Activated gamma-delta T cell treated with anti-CD3 and anti-CD28 coated beads, Interleukin-2, amount 50 U/mL, for 16 hours (primary cell): ENCODE measurements around the gene AMPD3.
A peak's percentile ranks its signal among the peaks of the same experiment; 100 is the strongest.
"Not testable (repeated sequence)": the region's sequence is repeated elsewhere in the genome, so short reads cannot be mapped to it uniquely, and the experiment has no call there.

Experiments used
- DNase-seq: peaks from one replicate; pipeline ENCODE4 v3.0.0-alpha.2; 2020; ENCODE audit warnings: low read depth

AMPD3 gene

DNA sequence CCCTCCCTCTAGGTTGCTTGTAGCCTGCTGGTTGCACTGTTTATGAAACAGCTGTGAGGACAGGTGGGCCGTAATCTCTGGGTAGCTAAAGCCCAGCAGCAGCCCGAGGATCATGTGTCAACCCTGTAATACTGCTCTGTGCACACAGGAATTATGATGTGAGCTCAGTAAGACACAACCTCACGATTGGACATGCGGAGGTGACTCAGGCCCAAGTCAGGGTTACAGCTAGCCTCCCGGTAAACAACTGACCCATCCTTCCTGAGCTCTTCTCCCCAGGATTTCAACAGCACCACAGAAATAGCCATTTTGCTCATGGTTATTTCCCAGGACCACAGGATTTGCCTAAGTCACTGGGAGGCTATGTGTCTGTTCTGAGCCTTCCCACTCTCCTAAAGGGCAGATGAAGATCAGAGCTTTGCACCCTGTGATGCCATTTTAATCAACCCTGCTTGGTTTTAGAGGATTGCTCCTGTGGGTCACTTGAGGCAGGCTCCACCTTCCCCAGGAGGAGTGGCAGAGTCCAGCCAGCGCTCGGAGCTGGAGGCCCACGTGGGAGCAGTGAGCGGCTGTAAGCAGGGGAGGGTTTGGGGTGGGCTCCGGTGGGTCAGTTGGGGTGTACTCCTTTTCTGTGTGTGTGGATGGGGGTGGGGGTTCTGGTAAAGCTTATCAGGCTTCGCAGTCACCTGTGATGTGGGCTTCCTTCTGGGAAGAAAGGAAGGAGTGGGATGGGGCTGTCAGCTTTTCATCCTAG is at the start of gene AMPD3:
AMPD3 (plus strand) TSS at position 387 of the 754 bp plus-strand sequence. CDS start 6,256 bp downstream, outside the sequence.
- DNase-seq, result no peak

DNA sequence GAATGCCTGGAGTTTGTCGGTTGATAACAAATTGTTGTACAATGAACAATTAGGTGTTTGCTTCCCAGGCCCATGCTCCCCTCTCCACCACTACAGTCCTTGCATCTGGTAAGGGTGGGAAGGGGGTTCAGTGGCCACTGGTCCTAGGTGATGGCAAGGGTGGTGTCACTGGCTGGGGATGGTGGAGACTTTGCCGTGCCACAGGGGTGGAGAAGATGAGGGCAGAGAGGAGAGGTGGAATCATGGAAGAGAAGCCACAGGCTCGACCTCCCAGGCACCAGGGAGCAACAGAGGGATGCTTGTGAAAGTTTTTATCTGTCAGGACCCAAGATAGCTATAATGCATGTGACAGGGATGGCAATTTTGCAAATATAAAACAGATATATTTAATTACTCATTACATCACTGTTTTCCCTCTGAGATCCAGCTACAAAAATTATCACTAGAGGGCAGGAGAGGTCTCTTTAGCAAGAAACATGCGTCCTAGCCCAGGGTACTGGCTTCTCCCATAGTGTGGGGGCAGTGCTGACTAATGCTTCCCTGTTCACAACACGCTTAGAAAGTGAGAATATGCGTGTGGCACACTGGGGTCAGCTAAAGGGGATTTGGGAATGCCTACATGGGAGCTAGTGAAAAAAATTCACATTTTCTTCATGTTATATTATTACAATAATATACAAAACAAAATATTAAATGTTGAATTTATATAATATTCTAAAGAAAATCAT is 49.0 kb upstream of the AMPD3 start:
- peak; percentile 12 for DNase-seq

DNA sequence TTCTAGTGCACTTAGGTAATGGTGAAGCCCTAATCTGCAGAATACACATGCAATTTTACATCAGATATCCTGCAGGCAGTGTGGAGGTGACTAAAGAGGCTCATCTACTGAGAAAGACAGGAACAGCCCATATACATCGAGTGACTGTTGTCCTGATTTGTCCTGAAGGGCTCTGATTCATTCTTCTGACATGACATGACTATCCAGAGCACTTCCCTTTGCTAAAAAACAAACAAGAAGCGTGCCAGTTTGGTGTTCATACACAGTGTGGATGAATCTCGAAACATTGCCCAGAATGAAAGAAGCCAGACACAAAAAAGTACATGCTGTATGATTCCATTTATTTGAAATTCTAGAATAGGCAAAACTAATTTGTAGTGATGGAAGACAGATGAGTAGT is 48.0 kb upstream of the AMPD3 start:
- no peak for DNase-seq

DNA sequence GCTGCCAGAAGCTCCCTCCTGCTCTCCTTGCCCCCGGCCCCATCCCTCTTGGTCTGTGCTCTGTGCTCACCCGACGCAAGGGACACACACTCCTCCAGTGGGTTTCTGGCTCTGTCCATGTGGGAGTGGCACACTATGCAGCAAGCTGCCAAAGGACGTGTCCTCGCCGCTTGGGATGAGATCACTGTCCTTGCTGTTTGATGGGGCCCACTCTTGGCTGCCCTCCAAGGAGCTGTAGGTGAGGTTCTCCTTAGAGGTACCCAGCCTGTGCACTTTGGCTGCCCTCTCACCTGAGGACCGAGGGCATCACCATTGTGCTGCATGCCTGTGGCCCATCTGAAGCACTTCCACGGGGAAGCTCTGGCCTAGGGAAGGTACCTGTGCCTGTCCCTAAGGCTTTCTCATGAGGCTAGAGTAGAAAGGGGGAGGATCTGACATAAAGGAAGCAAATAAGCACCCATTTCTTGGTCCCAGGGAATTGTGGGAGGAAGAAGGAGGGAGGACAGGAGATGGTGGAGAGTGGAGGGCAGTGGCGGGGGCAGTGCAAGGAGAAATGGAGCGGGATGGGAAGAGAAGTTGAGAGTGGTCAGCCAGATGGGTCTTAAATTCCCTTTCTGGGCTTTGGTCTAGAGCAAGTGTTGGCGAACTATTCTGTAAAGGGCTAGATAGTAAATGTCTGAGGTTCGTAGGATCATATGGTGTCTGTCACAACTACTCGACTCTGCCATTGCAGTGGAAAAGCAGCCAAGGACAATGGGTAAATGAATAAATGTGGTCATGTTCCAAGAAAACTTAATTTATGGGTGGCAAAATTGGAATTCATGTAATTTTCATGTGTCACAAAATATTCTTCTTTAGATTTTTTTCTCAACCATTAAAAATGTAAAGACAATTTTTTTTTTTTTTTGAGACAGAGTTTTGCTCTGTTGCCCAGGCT is 47.0 kb upstream of the AMPD3 start:
- no peak for DNase-seq

DNA sequence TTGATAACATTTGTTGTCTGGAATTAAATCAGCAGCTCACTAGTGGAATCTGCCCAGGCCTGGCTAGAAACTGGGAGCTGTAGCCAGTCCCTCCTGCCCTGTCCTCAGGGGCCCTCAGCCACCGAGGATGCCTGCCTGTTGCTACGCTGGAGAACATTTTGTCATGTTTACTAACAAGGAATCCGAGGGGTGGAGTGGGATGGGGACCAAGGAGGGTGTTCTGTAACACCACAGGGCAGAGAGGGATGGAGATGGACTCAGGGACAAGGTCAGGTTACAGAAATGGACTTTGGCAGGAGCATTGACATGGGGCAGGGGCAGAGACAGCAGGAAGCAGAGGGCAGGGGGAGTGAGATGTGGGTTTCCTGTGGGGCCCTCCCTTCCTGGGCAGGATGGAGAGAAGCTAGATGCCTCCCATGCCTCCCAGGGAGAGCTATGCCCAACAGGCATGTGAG is 45.8 kb upstream of the AMPD3 start:
- DNase-seq, result no peak

DNA sequence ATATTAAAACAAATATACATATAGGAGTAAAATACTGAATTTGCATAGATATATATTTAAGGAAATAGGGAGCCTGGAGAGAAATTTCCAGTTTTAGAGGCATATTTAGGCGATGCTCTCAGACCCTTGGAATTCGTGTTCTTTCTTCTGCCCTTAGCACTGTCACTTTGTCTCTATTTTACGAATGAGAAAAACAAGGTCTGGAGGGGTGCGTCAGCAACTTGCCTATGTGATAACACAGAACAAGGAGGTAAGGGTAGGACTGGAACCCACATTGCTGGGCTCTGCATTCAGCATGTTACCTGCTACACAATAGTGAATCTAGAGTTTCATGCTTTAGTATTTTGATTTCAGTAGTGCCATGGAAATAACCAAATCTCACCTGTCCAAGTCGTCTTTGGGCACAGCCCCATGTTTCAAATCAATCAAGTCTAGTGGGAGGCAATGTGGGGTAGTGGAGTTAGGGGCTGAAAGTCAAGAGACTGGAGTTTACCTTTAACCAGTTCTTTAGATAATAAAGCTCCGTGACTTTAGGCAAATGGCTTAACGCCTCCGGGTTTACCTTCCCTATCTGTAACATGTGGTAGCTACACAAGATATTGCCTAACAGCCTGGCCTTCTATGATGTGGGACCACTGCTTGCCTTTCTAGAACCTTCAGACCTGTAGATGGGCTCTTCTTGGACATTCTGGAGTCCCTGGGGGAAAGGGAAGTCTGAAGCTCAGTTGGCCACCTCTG is 44.8 kb upstream of the AMPD3 start:
- DNase-seq, result no peak

DNA sequence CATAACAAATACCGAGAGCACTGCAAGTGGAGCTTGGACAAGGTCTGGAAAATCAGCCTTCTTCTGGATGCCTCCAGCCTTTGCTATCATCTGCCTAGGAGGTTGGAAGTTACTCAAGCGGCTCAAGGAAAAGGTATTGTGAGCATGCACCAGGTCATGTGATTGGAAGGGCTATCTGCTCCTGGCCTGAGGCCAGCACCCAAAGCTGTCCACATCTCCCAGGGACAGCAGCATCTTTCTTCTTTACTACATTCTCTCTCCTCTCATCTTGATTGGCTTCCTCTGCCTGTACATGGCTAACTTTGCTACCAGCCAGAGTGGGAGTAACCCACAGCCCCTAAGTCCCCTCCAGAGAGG is 44.2 kb upstream of the AMPD3 start:
- no peak for DNase-seq

DNA sequence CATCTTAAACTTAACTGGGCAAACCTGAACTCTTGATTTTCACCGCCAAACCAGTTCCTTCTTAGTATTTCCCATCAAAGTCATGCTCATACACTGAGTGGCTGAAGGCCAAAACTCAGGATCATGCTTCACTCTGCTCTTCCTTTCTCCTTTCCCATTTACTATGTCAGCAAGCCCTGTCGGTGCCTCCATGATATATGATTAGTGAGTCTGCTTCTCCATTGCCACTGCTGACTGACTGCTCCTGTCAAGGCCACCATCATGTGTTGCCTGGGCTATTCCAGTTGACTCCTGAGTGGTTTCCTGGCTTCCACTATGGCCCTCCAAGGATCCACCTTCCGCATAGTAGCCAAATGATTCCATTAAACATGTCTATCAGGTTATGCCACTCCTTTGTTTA is 42.8 kb upstream of the AMPD3 start:
- no peak for DNase-seq

DNA sequence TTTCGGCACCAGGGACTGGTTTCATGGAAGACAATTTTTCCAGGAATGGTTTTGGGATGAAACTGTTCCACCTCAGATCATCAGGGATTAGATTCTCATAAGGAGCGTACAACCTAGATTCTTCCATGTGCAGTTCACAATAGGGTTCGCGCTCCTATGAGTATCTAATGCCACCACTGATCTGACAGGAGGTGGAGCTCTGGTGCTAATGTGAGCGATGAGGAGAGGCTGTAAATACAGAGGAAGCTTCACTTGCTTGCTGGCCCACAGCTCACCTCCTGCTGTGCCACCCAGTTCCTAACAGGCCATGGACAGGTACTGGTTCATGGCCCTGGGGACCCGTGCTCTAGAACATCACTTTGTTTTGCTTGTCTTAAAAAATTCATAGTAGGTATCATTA is 41.8 kb upstream of the AMPD3 start:
- DNase-seq, result peak; percentile 26

DNA sequence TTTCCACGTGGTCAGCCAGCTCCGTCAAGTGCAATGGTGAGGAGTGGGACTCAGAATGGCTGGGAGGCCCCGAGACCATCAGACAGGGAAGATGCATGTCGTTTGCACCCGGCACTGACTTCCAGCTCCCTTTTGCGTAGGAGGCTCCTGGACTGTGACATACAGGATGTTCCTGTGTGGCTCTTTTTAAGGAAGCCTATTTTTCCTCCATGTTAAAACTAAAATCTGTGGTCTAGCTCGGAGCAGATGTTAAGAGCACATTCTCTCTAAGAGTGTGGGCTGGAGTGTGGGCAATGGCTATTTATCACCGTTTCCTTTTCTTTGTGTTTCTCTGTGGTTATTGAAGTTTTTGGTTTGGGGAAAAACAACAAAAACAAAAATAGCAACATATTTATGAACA is 40.9 kb upstream of the AMPD3 start:
- no peak for DNase-seq

DNA sequence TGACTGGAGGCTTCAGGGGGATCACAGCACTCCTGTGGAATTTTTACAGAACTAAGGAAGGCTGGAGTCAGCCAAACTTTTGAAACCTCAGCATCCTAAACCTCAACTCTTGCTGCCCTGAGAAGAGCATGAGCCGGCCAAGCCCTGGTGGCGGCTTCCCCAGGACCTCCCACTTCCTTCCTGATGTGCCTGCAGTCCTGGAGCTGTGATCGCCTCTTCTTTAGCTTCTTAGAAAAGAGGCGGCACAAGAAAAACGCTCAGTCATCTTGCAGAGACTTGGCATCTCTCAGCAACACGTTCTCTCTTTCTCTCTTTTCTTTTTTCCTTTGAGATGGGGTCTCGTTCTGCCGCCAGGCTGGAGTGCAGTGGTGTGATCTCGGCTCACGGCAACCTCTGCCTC is 40.4 kb upstream of the AMPD3 start:
- DNase-seq, result no peak

DNA sequence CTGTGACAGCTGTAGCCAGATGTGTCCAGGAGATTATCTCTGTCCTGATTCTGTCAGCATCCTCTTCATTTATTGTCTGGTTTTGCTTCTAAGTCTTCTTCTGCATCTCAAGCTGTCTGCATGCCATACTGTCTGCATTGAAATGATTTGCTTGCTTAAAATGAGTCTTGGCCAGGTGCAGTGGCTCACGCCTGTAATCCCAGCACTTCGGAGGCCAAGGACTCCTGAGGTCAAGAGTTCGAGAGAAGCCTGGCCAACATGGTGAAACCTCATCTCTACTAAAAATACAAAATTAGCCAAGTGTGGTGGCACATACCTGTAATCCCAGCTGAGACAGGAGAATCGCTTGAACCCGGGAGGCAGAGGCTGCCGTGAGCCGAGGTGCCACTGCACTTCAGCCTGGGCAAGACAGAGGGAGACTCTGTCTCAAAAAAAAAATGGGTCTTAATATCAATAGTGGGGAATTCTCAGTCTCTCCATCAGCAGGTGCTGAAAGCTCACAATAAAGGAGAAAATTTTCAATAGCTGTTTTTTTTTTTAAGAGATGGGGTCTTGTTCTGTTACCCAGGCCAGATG is 39.2 kb upstream of the AMPD3 start:
- DNase-seq, result no peak

DNA sequence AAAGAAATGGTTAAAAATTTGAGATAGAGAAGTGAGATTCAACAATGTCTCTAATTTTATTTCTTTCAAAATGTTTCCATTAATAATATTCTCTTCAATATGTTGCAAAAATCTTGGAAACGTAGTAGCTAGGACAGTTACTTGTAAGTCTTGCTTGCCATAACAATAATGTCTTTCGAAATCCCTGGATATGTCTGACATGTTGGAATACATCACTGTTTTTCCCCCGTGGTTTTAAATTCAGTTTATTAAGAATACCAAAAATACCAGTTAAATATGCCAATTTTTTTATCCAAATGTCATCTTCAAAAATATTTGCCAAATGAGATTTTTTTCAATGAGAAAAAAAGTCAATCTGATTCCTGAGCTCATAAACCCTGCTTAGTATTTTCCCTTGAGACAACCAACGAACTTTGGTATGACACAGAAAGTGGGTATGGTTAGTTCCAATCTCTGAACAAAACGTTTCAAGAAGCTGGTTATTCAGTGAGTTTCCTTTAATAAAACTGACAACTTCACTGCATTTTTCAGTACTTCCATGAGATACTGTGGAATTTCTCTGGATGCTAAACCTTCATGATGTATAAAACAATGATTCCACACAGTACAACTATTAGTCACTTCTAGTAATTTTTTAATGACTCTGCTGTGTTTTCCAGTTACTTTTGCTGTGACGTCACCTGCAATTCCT is 36.7 kb upstream of the AMPD3 start:
- no peak for DNase-seq

DNA sequence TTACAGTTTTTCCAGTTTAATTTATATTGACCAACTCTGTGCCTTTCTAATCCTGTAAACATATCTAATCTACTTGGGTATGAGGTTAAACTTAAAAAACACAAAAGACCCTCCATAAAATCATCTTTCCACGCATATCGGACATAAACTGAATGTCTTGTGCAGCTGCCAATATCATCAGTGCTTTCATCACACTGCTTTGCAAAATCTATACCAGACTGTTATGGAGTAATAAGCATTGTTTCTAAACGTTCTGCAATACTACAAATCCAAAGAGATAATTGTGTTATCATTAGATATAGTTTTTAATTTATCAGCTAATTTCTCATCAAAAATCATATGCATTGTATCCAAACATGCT is 36.1 kb upstream of the AMPD3 start:
- no peak for DNase-seq

DNA sequence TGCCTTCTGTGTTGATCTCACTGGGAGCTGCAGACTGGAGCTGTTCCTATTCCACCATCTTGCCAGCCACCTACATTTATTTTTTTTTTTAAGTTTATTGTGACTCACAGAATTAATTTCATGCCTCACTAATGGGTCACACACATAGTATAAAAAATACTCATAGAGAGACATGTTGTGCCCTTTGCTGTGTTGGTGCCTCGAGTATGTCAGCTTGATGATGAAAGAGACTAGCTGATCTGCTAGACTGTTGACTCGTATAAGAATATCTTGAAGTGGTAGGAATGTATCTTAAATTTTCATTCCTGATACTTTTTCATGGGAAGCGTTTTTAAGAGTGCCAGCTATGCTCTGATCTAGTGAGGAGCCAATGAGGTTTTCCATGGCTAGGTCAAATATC is 28.6 kb upstream of the AMPD3 start:
- DNase-seq, result no peak

DNA sequence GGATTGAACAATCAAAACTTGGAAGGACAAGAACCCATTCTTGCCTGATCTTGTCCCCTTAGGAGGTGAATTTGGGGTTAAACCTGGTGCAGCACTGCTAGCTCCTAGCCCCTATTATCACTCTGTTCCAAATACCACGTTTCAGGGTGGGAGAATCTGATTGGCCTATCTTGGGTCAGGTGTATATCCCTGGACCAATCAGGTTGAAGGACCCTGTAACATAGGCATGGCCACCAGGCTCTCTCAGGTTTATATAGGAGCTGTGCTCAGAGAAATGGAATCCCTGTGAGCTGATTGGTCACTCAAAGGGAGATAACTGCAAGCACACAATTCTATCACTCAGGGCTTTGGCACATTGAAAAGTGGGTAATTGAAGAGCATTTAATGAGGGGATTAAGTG is 26.6 kb upstream of the AMPD3 start:
- DNase-seq, result no peak

DNA sequence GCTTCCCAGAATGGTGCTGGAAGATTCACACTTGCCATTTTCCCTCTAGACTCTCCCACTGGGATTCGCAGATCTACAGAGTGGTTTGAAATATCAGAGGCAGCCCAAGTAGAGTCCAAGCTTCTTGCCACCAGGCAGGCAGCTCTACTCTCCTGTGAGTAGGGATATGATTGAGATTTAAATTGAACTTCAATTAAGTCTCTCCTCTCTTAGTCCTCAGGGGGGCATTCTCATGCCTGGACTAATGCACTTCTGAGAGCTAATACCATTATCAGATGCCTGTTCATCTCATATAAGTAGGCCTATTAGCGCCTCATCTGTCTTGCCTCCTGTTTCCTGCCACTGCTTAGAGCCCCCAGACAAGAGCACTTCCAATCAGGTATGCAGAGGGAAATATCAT is 25.5 kb upstream of the AMPD3 start:
- DNase-seq, result no peak

DNA sequence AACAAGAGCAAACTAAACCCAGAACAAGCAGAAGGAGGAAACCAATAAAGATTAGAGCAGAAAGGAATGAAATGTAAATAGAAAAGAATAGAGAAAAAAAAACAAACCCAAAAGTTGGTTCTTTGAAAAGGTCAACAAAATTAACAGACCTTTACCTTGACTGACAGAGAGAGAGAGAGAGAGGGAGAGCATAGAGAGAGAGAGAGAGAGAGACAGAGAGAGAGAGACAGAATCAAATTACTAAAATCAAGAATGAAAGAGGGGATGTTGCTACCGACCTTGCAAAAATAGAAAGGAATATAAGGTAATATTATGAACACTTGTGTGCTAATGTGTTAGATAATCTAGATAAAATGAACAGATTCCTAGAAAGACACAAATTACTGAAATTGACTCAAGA is 22.6 kb upstream of the AMPD3 start:
- no peak for DNase-seq

DNA sequence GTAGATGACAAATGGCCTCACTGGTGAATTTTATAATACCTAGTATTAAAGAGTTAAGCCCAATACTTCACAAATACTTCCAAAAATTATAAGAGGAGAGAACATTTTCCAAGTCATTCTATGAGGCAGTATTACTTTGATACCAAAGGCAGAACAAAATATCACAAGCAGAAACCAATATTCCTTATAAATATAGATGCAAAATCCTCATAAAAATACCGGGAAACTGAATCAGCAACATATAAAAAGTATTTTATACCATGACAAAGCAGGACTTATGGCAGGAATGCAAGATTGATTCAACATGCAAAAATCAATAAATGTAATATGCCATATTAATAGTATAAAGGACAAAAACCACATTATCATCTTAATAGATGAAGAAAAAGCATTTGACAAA is 22.1 kb upstream of the AMPD3 start:
- no peak for DNase-seq

DNA sequence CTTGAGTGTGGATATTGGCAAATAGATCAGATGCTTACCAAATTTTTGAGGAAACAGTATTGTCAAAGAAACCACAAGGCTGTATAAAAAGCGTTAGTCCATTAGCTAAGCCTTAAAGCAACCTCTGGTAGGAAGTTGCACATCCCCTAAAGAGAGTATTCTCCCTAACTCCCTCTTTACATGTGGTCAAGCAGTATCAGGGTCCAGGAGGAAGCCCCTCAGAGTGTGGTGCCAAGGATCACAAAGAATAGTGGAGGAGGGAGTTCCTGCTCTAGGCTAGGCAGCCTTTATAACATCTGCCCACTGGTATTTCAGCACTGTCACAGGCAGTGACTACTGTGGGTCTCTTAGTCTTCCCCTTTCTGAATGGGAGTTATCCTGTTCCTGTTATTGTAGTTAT is 18.8 kb upstream of the AMPD3 start:
- DNase-seq, result no peak

DNA sequence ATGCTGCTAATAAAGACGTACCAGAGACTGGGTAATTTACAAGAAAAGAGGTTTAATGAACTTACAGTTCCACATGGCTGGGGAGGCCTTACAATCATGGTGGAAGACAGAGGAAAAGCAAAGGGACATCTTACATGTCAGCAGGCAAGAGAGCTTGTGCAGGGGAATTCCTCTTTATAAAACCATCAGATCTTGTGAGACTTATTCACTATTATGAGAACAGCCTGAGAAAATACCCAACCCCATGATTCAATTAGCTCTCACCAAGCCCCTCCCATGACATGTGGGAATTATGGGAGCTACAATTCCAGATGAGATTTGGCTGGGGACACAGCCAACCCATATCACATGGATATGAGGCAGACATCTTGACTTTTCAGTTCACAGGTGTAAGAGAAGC is 18.4 kb upstream of the AMPD3 start:
- not testable (repeated sequence) for DNase-seq
